Measurements from ENCODE around the gene ENTPD1.
"Not testable (repeated sequence)": the region's sequence is repeated elsewhere in the genome, so short reads cannot be mapped to it uniquely, and the experiment has no call there.

The ENTPD1 gene

GRCh38 chr10:95872158-95872711 is 116.3 kb downstream of the ENTPD1 start:
- Histone ChIP-seq H3K36me3 (ENCODE audit: insufficient read depth, low read length) (no peaks in the 10 kb centered on the region), H3K79me2 (ENCODE audit: insufficient read depth, low read length) (no peaks in the 10 kb centered on the region), H3K9me3 (ENCODE audit: insufficient read depth, low read length, severe bottlenecking) (no peaks in the 10 kb centered on the region), H3K4me3 (ENCODE audit: low read depth in 1 of 2, low read length in 2 of 2) (no peak overlapping the region), H4K20me1 (ENCODE audit: insufficient read depth, low read length) (no peaks in the 10 kb centered on the region), H3K27ac (ENCODE audit: low read length) (no peak overlapping the region), H3K4me1 (ENCODE audit: insufficient read depth, low read length) (no peaks in the 10 kb centered on the region), H3K4me2 (ENCODE audit: insufficient read depth, low read length) (no peak overlapping the region), H3K27me3 (ENCODE audit: insufficient read depth, low read length, poor library complexity) (no peaks in the 10 kb centered on the region), H2AFZ (ENCODE audit: low read depth, low read length) (no peak overlapping the region), H3K9ac (ENCODE audit: low read depth, low read length) (no peak overlapping the region)
- TF ChIP-seq EZH2 (IDR thresholded peaks at IDR 0.05; ENCODE audit: borderline replicate concordance, low read depth, low read length, severe bottlenecking), result no peak
- TF ChIP-seq, protein P1, sequence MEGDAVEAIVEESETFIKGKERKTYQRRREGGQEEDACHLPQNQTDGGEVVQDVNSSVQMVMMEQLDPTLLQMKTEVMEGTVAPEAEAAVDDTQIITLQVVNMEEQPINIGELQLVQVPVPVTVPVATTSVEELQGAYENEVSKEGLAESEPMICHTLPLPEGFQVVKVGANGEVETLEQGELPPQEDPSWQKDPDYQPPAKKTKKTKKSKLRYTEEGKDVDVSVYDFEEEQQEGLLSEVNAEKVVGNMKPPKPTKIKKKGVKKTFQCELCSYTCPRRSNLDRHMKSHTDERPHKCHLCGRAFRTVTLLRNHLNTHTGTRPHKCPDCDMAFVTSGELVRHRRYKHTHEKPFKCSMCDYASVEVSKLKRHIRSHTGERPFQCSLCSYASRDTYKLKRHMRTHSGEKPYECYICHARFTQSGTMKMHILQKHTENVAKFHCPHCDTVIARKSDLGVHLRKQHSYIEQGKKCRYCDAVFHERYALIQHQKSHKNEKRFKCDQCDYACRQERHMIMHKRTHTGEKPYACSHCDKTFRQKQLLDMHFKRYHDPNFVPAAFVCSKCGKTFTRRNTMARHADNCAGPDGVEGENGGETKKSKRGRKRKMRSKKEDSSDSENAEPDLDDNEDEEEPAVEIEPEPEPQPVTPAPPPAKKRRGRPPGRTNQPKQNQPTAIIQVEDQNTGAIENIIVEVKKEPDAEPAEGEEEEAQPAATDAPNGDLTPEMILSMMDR (IDR thresholded peaks at IDR 0.05; ENCODE audit: borderline replicate concordance, extremely low read depth, low read length, poor library complexity, severe bottlenecking), result no peak
- DNase-seq (no peak), ATAC-seq (ENCODE audit: insufficient read depth, low read depth) (no peak)

- H3K79me2 ChIP-seq (ENCODE audit: insufficient read depth, low read length), result no peaks in the 10 kb centered on the region
- H3K27me3 ChIP-seq (ENCODE audit: insufficient read depth, low read length, poor library complexity), result no peaks in the 10 kb centered on the region
- no peak overlapping the region for H3K27ac ChIP-seq (ENCODE audit: low read length)
- no peak overlapping the region for H3K4me3 ChIP-seq (ENCODE audit: low read depth in 1 of 2, low read length in 2 of 2)
- no peak for DNase-seq
- no peaks in the 10 kb centered on the region for H3K36me3 ChIP-seq (ENCODE audit: insufficient read depth, low read length)
- H3K4me2 ChIP-seq (ENCODE audit: insufficient read depth, low read length), result no peak overlapping the region
- no peak for ATAC-seq (ENCODE audit: insufficient read depth, low read depth)
- no peaks in the 10 kb centered on the region for H3K9me3 ChIP-seq (ENCODE audit: insufficient read depth, low read length, severe bottlenecking)
- no peak overlapping the region for H3K9ac ChIP-seq (ENCODE audit: low read depth, low read length)
- H2AFZ ChIP-seq (ENCODE audit: low read depth, low read length), result no peak overlapping the region
- no peaks in the 10 kb centered on the region for H3K4me1 ChIP-seq (ENCODE audit: insufficient read depth, low read length)
- H4K20me1 ChIP-seq (ENCODE audit: insufficient read depth, low read length), result no peaks in the 10 kb centered on the region
- TF ChIP-seq, protein P1 (IDR thresholded peaks at IDR 0.05; ENCODE audit: borderline replicate concordance, extremely low read depth, low read length, poor library complexity, severe bottlenecking), result no peak
Measured at GRCh38 chr10:95873139-95873538, 117.2 kb downstream of the ENTPD1 start.

- Histone ChIP-seq H3K27me3 (ENCODE audit: insufficient read depth, low read length, poor library complexity) (no peaks in the 10 kb centered on the region), H3K9me3 (ENCODE audit: insufficient read depth, low read length, severe bottlenecking) (no peaks in the 10 kb centered on the region), H3K4me3 (ENCODE audit: low read depth in 1 of 2, low read length in 2 of 2) (no peak overlapping the region), H3K4me2 (ENCODE audit: insufficient read depth, low read length) (no peak overlapping the region), H2AFZ (ENCODE audit: low read depth, low read length) (no peak overlapping the region), H4K20me1 (ENCODE audit: insufficient read depth, low read length) (no peaks in the 10 kb centered on the region), H3K4me1 (ENCODE audit: insufficient read depth, low read length) (no peaks in the 10 kb centered on the region), H3K9ac (ENCODE audit: low read depth, low read length) (no peak overlapping the region), H3K27ac (ENCODE audit: low read length) (no peak overlapping the region), H3K36me3 (ENCODE audit: insufficient read depth, low read length) (no peaks in the 10 kb centered on the region), H3K79me2 (ENCODE audit: insufficient read depth, low read length) (no peaks in the 10 kb centered on the region)
- no peak for DNase-seq
- ATAC-seq (ENCODE audit: insufficient read depth, low read depth), result no peak
- TF ChIP-seq, protein P1 (IDR thresholded peaks at IDR 0.05; ENCODE audit: borderline replicate concordance, extremely low read depth, low read length, poor library complexity, severe bottlenecking), result no peak
- no peak for TF ChIP-seq EZH2 (IDR thresholded peaks at IDR 0.05; ENCODE audit: borderline replicate concordance, low read depth, low read length, severe bottlenecking)
Measured at GRCh38 chr10:95873651-95874050, 117.7 kb downstream of the ENTPD1 start.

- not testable (repeated sequence) for ATAC-seq (ENCODE audit: insufficient read depth, low read depth); H3K27me3 ChIP-seq (ENCODE audit: insufficient read depth, low read length, poor library complexity); H3K9me3 ChIP-seq (ENCODE audit: insufficient read depth, low read length, severe bottlenecking); H3K36me3 ChIP-seq (ENCODE audit: insufficient read depth, low read length); H3K79me2 ChIP-seq (ENCODE audit: insufficient read depth, low read length); H3K4me3 ChIP-seq (ENCODE audit: low read depth in 1 of 2, low read length in 2 of 2); H3K9ac ChIP-seq (ENCODE audit: low read depth, low read length); H3K4me2 ChIP-seq (ENCODE audit: insufficient read depth, low read length); H3K4me1 ChIP-seq (ENCODE audit: insufficient read depth, low read length); DNase-seq; H2AFZ ChIP-seq (ENCODE audit: low read depth, low read length); H4K20me1 ChIP-seq (ENCODE audit: insufficient read depth, low read length); H3K27ac ChIP-seq (ENCODE audit: low read length)
Measured at GRCh38 chr10:95874783-95875182, 118.8 kb downstream of the ENTPD1 start.
